ENCODE data around the gene SKOR1. TPM values are rescaled to one million over a fixed set of nuclear protein-coding genes. Genes with fewer than 3 reads are reported as not detected.

The SKOR1 gene
- total RNA-seq, 1 experiment from 2014 or later: 0.13 TPM

GRCh38 chr15:67835297-67836133 is 10.2 kb downstream of the SKOR1 start:
- DNase-seq: no peak
- Histone ChIP-seq H3K27me3 (ENCODE audit: insufficient read depth, low read depth) (no peaks in the 10 kb centered on the region; the same call in 1 of the 2 replicates), H3K9me2 (ENCODE audit: insufficient read depth) (no peaks in the 10 kb centered on the region), H3F3A (ENCODE audit: insufficient read depth, low read depth) (peaks cover 8% of the 10 kb centered on the region; the same call in 1 of the 2 replicates), H3K9me3 (ENCODE audit: insufficient read depth, low read depth) (no peaks in the 10 kb centered on the region), H3K4me3 (no peak overlapping the region), H4K20me1 (ENCODE audit: insufficient read depth) (no peaks in the 10 kb centered on the region), H3K36me3 (ENCODE audit: low read depth) (no peaks in the 10 kb centered on the region), H2AFZ (no peak overlapping the region), H3K4me1 (replicated peaks; ENCODE audit: insufficient read depth) (peaks cover 7% of the 10 kb centered on the region), H3K27ac (no peak overlapping the region), H3K79me2 (ENCODE audit: low read depth) (no peaks in the 10 kb centered on the region), H3K4me2 (no peak overlapping the region)
- POLR2A ChIA-PET (ENCODE audit: unreplicated experiment): interaction anchor here (0.7 kb wide), 1 partner anchor 332 kb away, joined by 6 read pairs; no protein-coding TSS in a partner anchor
- TF ChIP-seq, protein P1, sequence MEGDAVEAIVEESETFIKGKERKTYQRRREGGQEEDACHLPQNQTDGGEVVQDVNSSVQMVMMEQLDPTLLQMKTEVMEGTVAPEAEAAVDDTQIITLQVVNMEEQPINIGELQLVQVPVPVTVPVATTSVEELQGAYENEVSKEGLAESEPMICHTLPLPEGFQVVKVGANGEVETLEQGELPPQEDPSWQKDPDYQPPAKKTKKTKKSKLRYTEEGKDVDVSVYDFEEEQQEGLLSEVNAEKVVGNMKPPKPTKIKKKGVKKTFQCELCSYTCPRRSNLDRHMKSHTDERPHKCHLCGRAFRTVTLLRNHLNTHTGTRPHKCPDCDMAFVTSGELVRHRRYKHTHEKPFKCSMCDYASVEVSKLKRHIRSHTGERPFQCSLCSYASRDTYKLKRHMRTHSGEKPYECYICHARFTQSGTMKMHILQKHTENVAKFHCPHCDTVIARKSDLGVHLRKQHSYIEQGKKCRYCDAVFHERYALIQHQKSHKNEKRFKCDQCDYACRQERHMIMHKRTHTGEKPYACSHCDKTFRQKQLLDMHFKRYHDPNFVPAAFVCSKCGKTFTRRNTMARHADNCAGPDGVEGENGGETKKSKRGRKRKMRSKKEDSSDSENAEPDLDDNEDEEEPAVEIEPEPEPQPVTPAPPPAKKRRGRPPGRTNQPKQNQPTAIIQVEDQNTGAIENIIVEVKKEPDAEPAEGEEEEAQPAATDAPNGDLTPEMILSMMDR (conservative IDR thresholded peaks at IDR 0.05): no peak
- no TSS peak for BruUV-seq (replicated peaks)
- intact Hi-C loops (cut with micrococcal nuclease; ENCODE audit: unreplicated experiment): loop anchor here (1.0 to 10.0 kb wide), 9 partner anchors 293 to 951 kb away; partner anchors contain the start of genes C15orf61 and MAP2K5
- CTCF ChIA-PET: interaction anchor here (0.6 to 0.7 kb wide), 6 partner anchors 16 to 1898 kb away, joined by 3 to 9 read pairs (median 3); no protein-coding TSS in a partner anchor

DNA sequence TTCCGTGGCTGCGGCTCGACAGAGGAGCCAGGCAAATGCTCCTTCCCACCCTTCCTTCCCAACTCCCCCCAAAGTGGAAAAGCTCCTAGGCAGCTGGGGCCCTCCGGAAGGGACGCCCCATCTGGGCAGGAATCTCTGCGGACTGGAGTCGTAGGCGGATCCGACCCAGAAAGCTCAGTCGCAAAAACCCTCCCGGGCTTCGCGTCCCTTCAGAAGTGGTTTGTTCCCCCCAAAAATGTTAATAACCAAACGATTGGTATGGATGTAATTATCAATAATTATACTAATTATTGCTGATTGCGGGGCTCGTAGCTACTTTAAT is 10.8 kb downstream of the SKOR1 start:
- Histone ChIP-seq H3K9me2 (ENCODE audit: insufficient read depth) (no peaks in the 10 kb centered on the region), H3F3A (ENCODE audit: insufficient read depth, low read depth) (peaks cover 8% of the 10 kb centered on the region; the same call in 1 of the 2 replicates), H3K27me3 (ENCODE audit: insufficient read depth, low read depth) (no peaks in the 10 kb centered on the region; the same call in 1 of the 2 replicates), H3K36me3 (ENCODE audit: low read depth) (no peaks in the 10 kb centered on the region), H3K79me2 (ENCODE audit: low read depth) (no peaks in the 10 kb centered on the region), H3K4me1 (replicated peaks; ENCODE audit: insufficient read depth) (peaks cover 10% of the 10 kb centered on the region), H3K9me3 (ENCODE audit: insufficient read depth, low read depth) (no peaks in the 10 kb centered on the region), H4K20me1 (ENCODE audit: insufficient read depth) (no peaks in the 10 kb centered on the region), H3K27ac (no peak overlapping the region), H3K4me2 (no peak overlapping the region), H2AFZ (no peak overlapping the region), H3K4me3 (no peak overlapping the region)
- no TSS peak for BruUV-seq (replicated peaks)
- intact Hi-C loops (cut with micrococcal nuclease; ENCODE audit: unreplicated experiment): loop anchor here (1.0 to 10.0 kb wide), 9 partner anchors 294 to 951 kb away; partner anchors contain the start of genes C15orf61 and MAP2K5
- no peak for TF ChIP-seq EZH2 (IDR thresholded peaks at IDR 0.05; ENCODE audit: low read depth)
- TF ChIP-seq, protein P1 (conservative IDR thresholded peaks at IDR 0.05): no peak
- CTCF ChIA-PET: interaction anchor here (0.6 to 0.7 kb wide), 6 partner anchors 43 to 1898 kb away, joined by 3 to 9 read pairs (median 3); no protein-coding TSS in a partner anchor
- no peak for DNase-seq
- POLR2A ChIA-PET (ENCODE audit: unreplicated experiment): interaction anchor here (0.7 kb wide), 1 partner anchor 331 kb away, joined by 6 read pairs; no protein-coding TSS in a partner anchor

DNA sequence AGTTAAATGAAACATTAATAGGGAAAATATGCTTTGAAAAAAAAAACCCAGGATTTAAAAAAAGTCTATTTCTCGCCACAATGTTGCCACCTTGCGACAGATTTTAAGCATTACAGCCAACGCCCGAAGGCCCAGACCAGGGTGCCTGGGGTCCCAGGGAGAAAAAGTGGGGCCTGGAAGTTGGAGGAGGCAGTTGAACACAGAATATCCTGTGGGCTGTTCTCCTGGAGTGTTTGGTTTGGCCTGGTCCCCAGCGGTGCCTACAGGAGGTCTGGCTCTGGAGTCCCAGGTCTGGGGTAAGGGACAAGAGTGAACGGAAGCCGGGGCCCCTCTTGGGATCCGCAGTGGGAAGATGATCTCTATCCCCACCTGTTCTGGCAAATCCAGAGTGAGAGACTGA is 11.2 kb downstream of the SKOR1 start:
- POLR2A ChIA-PET (ENCODE audit: unreplicated experiment): interaction anchor here (0.7 kb wide), 1 partner anchor 331 kb away, joined by 6 read pairs; no protein-coding TSS in a partner anchor
- DNase-seq: no peak
- Histone ChIP-seq H3K27me3 (ENCODE audit: insufficient read depth, low read depth) (no peaks in the 10 kb centered on the region; the same call in 1 of the 2 replicates), H3K4me1 (replicated peaks; ENCODE audit: insufficient read depth) (peaks cover 10% of the 10 kb centered on the region), H3K9me2 (ENCODE audit: insufficient read depth) (no peaks in the 10 kb centered on the region), H3K4me2 (no peak overlapping the region), H4K20me1 (ENCODE audit: insufficient read depth) (no peaks in the 10 kb centered on the region), H3K79me2 (ENCODE audit: low read depth) (no peaks in the 10 kb centered on the region), H2AFZ (no peak overlapping the region), H3K27ac (no peak overlapping the region), H3F3A (ENCODE audit: insufficient read depth, low read depth) (peaks cover 8% of the 10 kb centered on the region; the same call in 1 of the 2 replicates), H3K4me3 (no peak overlapping the region), H3K9me3 (ENCODE audit: insufficient read depth, low read depth) (no peaks in the 10 kb centered on the region), H3K36me3 (ENCODE audit: low read depth) (no peaks in the 10 kb centered on the region)
- intact Hi-C loops (cut with micrococcal nuclease; ENCODE audit: unreplicated experiment): loop anchor here (1.0 to 10.0 kb wide), 9 partner anchors 294 to 952 kb away; partner anchors contain the start of genes C15orf61 and MAP2K5
- BruUV-seq (replicated peaks): no TSS peak
- TF ChIP-seq, protein P1 (conservative IDR thresholded peaks at IDR 0.05): peak; percentile 82
- TF ChIP-seq EZH2 (IDR thresholded peaks at IDR 0.05; ENCODE audit: low read depth): no peak
- CTCF ChIA-PET: interaction anchor here (0.6 to 0.7 kb wide), 5 partner anchors 43 to 1899 kb away, joined by 3 to 9 read pairs (median 3); no protein-coding TSS in a partner anchor

Measured in PC-9 (cell line).